ENCODE measurements around the gene SUPT3H. TPM values are rescaled to one million over a fixed set of nuclear protein-coding genes. Genes with fewer than 3 reads are reported as not detected.

The SUPT3H gene
- total RNA-seq, 1 experiment from 2014 or later: 12.7 TPM

DNA sequence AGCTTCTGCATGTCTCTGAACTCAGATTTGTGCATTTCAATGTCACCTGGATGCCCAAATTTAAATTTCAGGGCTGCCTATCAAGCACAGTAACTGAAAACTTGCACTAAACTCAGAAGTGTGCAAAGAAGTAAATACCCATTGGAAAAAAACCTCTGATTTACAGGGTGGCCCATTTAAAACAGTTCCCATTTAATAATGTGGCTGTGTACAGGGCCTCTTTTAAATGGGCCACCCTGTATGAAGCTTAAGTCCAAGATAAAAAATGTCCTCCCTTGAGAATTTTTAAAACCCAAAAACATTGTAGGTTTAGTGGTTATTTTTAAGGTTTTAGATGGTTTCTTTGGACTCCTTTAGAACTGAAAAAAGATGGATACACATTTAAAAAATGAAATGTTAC lies 251.7 kb downstream of the SUPT3H start:
- no peak overlapping the region for H3K4me3 Mint-ChIP-seq (ENCODE audit: unreplicated experiment)
- intact Hi-C loops (cut with micrococcal nuclease): no loop called here
- H3K4me1 Mint-ChIP-seq (ENCODE audit: insufficient read depth, unreplicated experiment): no peaks in the 10 kb centered on the region
- POLR2A ChIA-PET: interaction anchor here (0.9 kb wide), 1 partner anchor 20 kb away, joined by 3 read pairs; no protein-coding TSS in a partner anchor
- TF ChIP-seq, protein P1, sequence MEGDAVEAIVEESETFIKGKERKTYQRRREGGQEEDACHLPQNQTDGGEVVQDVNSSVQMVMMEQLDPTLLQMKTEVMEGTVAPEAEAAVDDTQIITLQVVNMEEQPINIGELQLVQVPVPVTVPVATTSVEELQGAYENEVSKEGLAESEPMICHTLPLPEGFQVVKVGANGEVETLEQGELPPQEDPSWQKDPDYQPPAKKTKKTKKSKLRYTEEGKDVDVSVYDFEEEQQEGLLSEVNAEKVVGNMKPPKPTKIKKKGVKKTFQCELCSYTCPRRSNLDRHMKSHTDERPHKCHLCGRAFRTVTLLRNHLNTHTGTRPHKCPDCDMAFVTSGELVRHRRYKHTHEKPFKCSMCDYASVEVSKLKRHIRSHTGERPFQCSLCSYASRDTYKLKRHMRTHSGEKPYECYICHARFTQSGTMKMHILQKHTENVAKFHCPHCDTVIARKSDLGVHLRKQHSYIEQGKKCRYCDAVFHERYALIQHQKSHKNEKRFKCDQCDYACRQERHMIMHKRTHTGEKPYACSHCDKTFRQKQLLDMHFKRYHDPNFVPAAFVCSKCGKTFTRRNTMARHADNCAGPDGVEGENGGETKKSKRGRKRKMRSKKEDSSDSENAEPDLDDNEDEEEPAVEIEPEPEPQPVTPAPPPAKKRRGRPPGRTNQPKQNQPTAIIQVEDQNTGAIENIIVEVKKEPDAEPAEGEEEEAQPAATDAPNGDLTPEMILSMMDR (IDR thresholded peaks at IDR 0.05; ENCODE audit: unreplicated experiment): no peak
- H3K9me3 Mint-ChIP-seq (ENCODE audit: unreplicated experiment): no peaks in the 10 kb centered on the region
- no peak for DNase-seq (ENCODE audit: unreplicated experiment)
- H3K36me3 Mint-ChIP-seq (ENCODE audit: insufficient read depth, unreplicated experiment): no peaks in the 10 kb centered on the region
- CTCF ChIA-PET: interaction anchor here (0.7 kb wide), 1 partner anchor 20 kb away, joined by 3 read pairs; no protein-coding TSS in a partner anchor
- no TSS peak for BruUV-seq (replicated peaks)
- H3K27ac Mint-ChIP-seq (ENCODE audit: low read depth, unreplicated experiment): no peak overlapping the region
- H3K27me3 Mint-ChIP-seq (ENCODE audit: insufficient read depth, unreplicated experiment): no peaks in the 10 kb centered on the region

DNA sequence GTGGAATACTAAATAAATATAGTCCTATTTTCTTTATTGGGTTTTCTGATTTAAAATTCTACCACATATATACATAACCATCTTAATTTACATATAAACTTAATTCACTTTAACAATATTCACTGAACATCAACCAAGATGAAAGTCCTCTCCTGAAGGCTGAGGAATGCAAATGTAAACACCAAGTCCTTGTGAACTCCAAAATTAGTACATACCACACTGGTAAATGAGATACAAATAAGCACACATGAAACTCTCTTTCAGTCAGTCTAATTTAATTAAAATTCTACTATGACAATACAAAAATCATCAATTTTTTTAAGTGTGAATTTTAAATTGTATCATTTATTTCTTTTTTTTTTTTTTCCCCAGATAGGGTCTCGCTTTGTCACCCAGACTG lies 254.7 kb downstream of the SUPT3H start:
- Mint-ChIP-seq H3K4me1 (ENCODE audit: insufficient read depth, unreplicated experiment) (no peaks in the 10 kb centered on the region), H3K4me3 (ENCODE audit: unreplicated experiment) (no peak overlapping the region), H3K9me3 (ENCODE audit: unreplicated experiment) (no peaks in the 10 kb centered on the region), H3K36me3 (ENCODE audit: insufficient read depth, unreplicated experiment) (no peaks in the 10 kb centered on the region), H3K27ac (ENCODE audit: low read depth, unreplicated experiment) (no peak overlapping the region), H3K27me3 (ENCODE audit: insufficient read depth, unreplicated experiment) (no peaks in the 10 kb centered on the region)
- TF ChIP-seq, protein P1 (IDR thresholded peaks at IDR 0.05; ENCODE audit: unreplicated experiment): no peak
- CTCF ChIA-PET: no interaction called here
- POLR2A ChIA-PET: no interaction called here
- intact Hi-C loops (cut with micrococcal nuclease): no loop called here
- no peak for DNase-seq (ENCODE audit: unreplicated experiment)
- BruUV-seq (replicated peaks): no TSS peak

DNA sequence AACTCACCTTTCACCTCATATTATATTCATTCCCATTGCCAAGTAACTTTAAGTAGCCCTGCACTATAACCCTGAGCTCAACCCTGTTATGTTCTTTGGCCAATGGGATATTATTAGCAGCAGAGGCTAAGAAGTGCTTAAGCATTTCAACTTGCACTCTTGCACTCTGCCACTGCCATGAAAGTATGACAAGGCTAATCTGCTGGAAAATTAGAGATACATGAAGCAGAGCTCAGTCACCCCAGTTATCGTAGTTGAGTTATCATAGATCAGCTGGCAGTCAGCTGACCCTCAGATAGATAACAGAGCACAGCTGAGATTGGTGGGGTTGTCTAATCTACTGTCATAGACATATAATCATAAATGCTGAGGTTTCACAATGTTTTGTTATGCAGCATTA lies 259.0 kb downstream of the SUPT3H start:
- H3K9me3 Mint-ChIP-seq (ENCODE audit: unreplicated experiment): no peaks in the 10 kb centered on the region
- intact Hi-C loops (cut with micrococcal nuclease): no loop called here

DNA sequence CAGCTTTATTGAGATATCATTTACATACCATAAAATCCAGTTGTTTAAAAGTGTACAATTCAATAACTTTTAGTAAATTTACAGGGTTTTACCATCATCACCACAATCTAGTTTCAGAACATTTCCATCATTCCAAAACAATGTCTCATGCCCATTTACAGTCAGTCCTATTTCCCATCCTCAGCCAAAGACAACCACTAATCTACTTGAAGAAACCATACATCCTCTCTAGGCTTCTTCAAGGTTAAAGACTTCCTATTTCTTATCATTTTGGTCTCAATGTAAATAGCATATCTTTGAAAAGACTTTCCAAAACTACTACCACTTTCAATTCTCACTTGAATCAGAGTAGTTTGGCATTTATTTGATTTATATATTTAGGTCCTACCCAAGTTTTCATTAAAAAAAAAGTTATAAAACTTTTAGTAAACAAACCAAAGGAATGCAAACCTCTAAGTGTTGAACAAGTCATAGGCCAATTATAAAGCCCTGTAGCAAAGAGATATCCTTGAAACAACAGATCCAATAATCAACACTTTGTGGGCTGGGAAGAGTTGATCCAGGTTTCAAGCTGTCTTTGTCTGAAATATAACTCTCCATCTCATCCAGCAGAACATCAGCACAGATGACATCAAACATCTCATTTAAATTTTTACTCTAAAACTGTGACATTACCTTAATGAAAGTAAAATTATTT lies 260.9 kb downstream of the SUPT3H start:
- CTCF ChIA-PET: interaction anchor here (1.2 kb wide), 1 partner anchor 598 kb away, joined by 3 read pairs; no protein-coding TSS in a partner anchor

More for the DNA sequence above, 259.0 kb downstream of the SUPT3H start:
- H3K36me3 Mint-ChIP-seq (ENCODE audit: insufficient read depth, unreplicated experiment): no peaks in the 10 kb centered on the region
- BruUV-seq (replicated peaks): no TSS peak
- no peak overlapping the region for H3K27ac Mint-ChIP-seq (ENCODE audit: low read depth, unreplicated experiment)
- POLR2A ChIA-PET: no interaction called here
- no peak for DNase-seq (ENCODE audit: unreplicated experiment)
- H3K4me1 Mint-ChIP-seq (ENCODE audit: insufficient read depth, unreplicated experiment): peaks cover 15% of the 10 kb centered on the region
- no peaks in the 10 kb centered on the region for H3K27me3 Mint-ChIP-seq (ENCODE audit: insufficient read depth, unreplicated experiment)
- TF ChIP-seq, protein P1 (IDR thresholded peaks at IDR 0.05; ENCODE audit: unreplicated experiment): no peak
- no peak overlapping the region for H3K4me3 Mint-ChIP-seq (ENCODE audit: unreplicated experiment)
- CTCF ChIA-PET: no interaction called here

More for the DNA sequence above, 260.9 kb downstream of the SUPT3H start:
- POLR2A ChIA-PET: no interaction called here
- Mint-ChIP-seq H3K27me3 (ENCODE audit: insufficient read depth, unreplicated experiment) (no peaks in the 10 kb centered on the region), H3K27ac (ENCODE audit: low read depth, unreplicated experiment) (peak overlapping the region; percentile 71), H3K36me3 (ENCODE audit: insufficient read depth, unreplicated experiment) (no peaks in the 10 kb centered on the region), H3K4me3 (ENCODE audit: unreplicated experiment) (no peak overlapping the region), H3K4me1 (ENCODE audit: insufficient read depth, unreplicated experiment) (peaks cover 15% of the 10 kb centered on the region), H3K9me3 (ENCODE audit: unreplicated experiment) (no peaks in the 10 kb centered on the region)
- BruUV-seq (replicated peaks): no TSS peak
- intact Hi-C loops (cut with micrococcal nuclease): no loop called here
- TF ChIP-seq, protein P1 (IDR thresholded peaks at IDR 0.05; ENCODE audit: unreplicated experiment): no peak
- peak; percentile 8 for DNase-seq (ENCODE audit: unreplicated experiment)

Measured in MCF 10A (cell line).